H9 (cell line): ENCODE data around the gene BTN3A1. TPM values are rescaled to one million over a fixed set of nuclear protein-coding genes. Genes with fewer than 3 reads are reported as not detected.

ENCODE experiments used
- DNase-seq: peaks from one replicate; pipeline ENCODE4 v3.0.0-alpha.2; 2017
- H2AFZ ChIP-seq: one replicate; pipeline ENCODE4 v1.6.1; 2013; ENCODE audit warnings: mild to moderate bottlenecking, low read length, control low read depth, moderate library complexity
- H2AK5ac ChIP-seq: 2 replicates; pipeline ENCODE4 v1.6.1; 2013; ENCODE audit warnings: low read length, control low read depth, mixed read lengths; ENCODE audit not compliant: insufficient read length
- H2BK120ac ChIP-seq: one replicate; pipeline ENCODE4 v1.6.1; 2013; ENCODE audit warnings: low read depth, mild to moderate bottlenecking, low read length, control low read depth, inconsistent platforms; ENCODE audit not compliant: poor library complexity, severe bottlenecking
- H2BK12ac ChIP-seq: 2 replicates; pipeline ENCODE4 v1.6.1; 2013; ENCODE audit warnings: low read length, control low read depth, mixed read lengths, low read depth; ENCODE audit not compliant: insufficient read length
- H2BK15ac ChIP-seq: 2 replicates; pipeline ENCODE4 v1.6.1; 2013; ENCODE audit warnings: low read depth, low read length, control low read depth
- H2BK20ac ChIP-seq: one replicate; pipeline ENCODE4 v1.6.1; 2013; ENCODE audit warnings: low read depth, mild to moderate bottlenecking, low read length, control low read depth, inconsistent platforms; ENCODE audit not compliant: poor library complexity, severe bottlenecking
- H2BK5ac ChIP-seq: 2 replicates; pipeline ENCODE4 v1.6.1; 2013; ENCODE audit warnings: low read length, control low read depth, mixed read lengths; ENCODE audit not compliant: insufficient read length
- H3K14ac ChIP-seq: 2 replicates; pipeline ENCODE4 v1.6.1; 2013; ENCODE audit warnings: low read length, control low read depth; ENCODE audit not compliant: insufficient read depth
- H3K18ac ChIP-seq: 2 replicates; pipeline ENCODE4 v1.6.1; 2013; ENCODE audit warnings: low read depth, mild to moderate bottlenecking, mixed read lengths, low read length, control low read depth; ENCODE audit not compliant: insufficient read length
- H3K23ac ChIP-seq: 2 replicates; pipeline ENCODE4 v1.6.1; 2013; ENCODE audit warnings: low read length, control low read depth, mixed read lengths, low read depth; ENCODE audit not compliant: insufficient read length
- H3K23me2 ChIP-seq: 2 replicates; pipeline ENCODE4 v1.6.1; 2013; ENCODE audit warnings: low read depth, mild to moderate bottlenecking, mixed read lengths, low read length, control low read depth; ENCODE audit not compliant: insufficient read length, poor library complexity, severe bottlenecking
- H3K27ac ChIP-seq: 2 replicates; pipeline ENCODE4 v1.5.1; 2013; ENCODE audit warnings: low read length, control low read depth, mixed read lengths, low read depth; ENCODE audit not compliant: insufficient read length
- H3K27me3 ChIP-seq: 2 replicates; pipeline ENCODE4 v1.6.1; 2013; ENCODE audit warnings: low read length, control low read depth, inconsistent platforms; ENCODE audit not compliant: insufficient read depth
- H3K4ac ChIP-seq: 2 replicates; pipeline ENCODE4 v1.6.1; 2013; ENCODE audit warnings: low read depth, mild to moderate bottlenecking, control low read depth, inconsistent platforms, low read length, moderate library complexity
- H3K4me1 ChIP-seq: 2 replicates; pipeline ENCODE4 v1.6.1; 2013; ENCODE audit warnings: low read length, control low read depth, inconsistent platforms; ENCODE audit not compliant: insufficient read depth
- H3K4me2 ChIP-seq: 2 replicates; pipeline ENCODE4 v1.6.1; 2013; ENCODE audit warnings: low read length, control low read depth, mixed read lengths; ENCODE audit not compliant: insufficient read length, insufficient read depth
- H3K56ac ChIP-seq: 2 replicates; pipeline ENCODE4 v1.6.1; 2013; ENCODE audit warnings: low read depth, mild to moderate bottlenecking, mixed read lengths, low read length, control low read depth; ENCODE audit not compliant: insufficient read length
- H3K79me1 ChIP-seq: 2 replicates; pipeline ENCODE4 v1.6.1; 2013; ENCODE audit warnings: low read depth, mild to moderate bottlenecking, moderate library complexity, low read length, control low read depth, inconsistent platforms; ENCODE audit not compliant: insufficient read depth, poor library complexity, severe bottlenecking
- H3K79me2 ChIP-seq: 2 replicates; pipeline ENCODE4 v1.6.1; 2013; ENCODE audit warnings: low read length, control low read depth, inconsistent platforms; ENCODE audit not compliant: insufficient read depth
- H3K9ac ChIP-seq: 2 replicates; pipeline ENCODE4 v1.6.1; 2013; ENCODE audit warnings: low read length, control low read depth, mixed read lengths; ENCODE audit not compliant: insufficient read length; ENCODE audit errors: extremely low read depth
- H3K9me3 ChIP-seq: one replicate; pipeline ENCODE4 v1.6.1; 2013; ENCODE audit warnings: low read depth, low read length, inconsistent platforms; ENCODE audit not compliant: control insufficient read depth
- H3T11ph ChIP-seq: one replicate; pipeline ENCODE4 v1.6.1; 2013; ENCODE audit warnings: mild to moderate bottlenecking, low read length, control low read depth, inconsistent platforms
- H4K20me1 ChIP-seq: one replicate; pipeline ENCODE4 v1.6.1; 2013; ENCODE audit not compliant: control insufficient read depth, insufficient read length, insufficient read depth
- H4K5ac ChIP-seq: 2 replicates; pipeline ENCODE4 v1.6.1; 2013; ENCODE audit warnings: low read depth, mild to moderate bottlenecking, mixed read lengths, low read length, control low read depth; ENCODE audit not compliant: insufficient read length
- H4K8ac ChIP-seq: replicated peaks from 2 replicates; pipeline ENCODE4 v1.6.1; 2013; ENCODE audit warnings: low read length, control low read depth, mixed read lengths, low read depth; ENCODE audit not compliant: insufficient read length
- H4K91ac ChIP-seq: 2 replicates; pipeline ENCODE4 v1.6.1; 2013; ENCODE audit warnings: low read depth, mild to moderate bottlenecking, moderate library complexity, mixed read lengths, low read length, control low read depth; ENCODE audit not compliant: insufficient read length
- H3K27ac Mint-ChIP-seq, 3 experiments: 2 replicates in 2 of 3; 3 replicates in 1 of 3; pipeline ENCODE4 v1.8.0; 2020 to 2021; ENCODE audit warnings: mixed read lengths in 3 of 3, mild to moderate bottlenecking in 1 of 3, moderate library complexity in 1 of 3
- H3K27me3 Mint-ChIP-seq: 2 replicates; pipeline ENCODE4 v1.8.0; 2021; ENCODE audit warnings: low read depth, mild to moderate bottlenecking, moderate library complexity, mixed read lengths
- H3K36me3 Mint-ChIP-seq, 3 experiments: 2 replicates in 2 of 3; 3 replicates in 1 of 3; pipeline ENCODE4 v1.8.0; 2020 to 2021; ENCODE audit warnings: low read depth in 3 of 3, mixed read lengths in 3 of 3; ENCODE audit not compliant: insufficient read depth in 1 of 3
- H3K4me1 Mint-ChIP-seq, 2 experiments: 2 replicates each; pipeline ENCODE4 v1.8.0; 2020; ENCODE audit warnings: mixed read lengths in 2 of 2
- H3K4me3 Mint-ChIP-seq, 2 experiments: 2 replicates in 1 of 2; 3 replicates in 1 of 2; pipeline ENCODE4 v1.8.0; 2020 to 2021; ENCODE audit warnings: mild to moderate bottlenecking in 2 of 2, mixed read lengths in 2 of 2, moderate library complexity in 1 of 2
- H3K9me3 Mint-ChIP-seq, 2 experiments: 2 replicates in 1 of 2; 3 replicates in 1 of 2; pipeline ENCODE4 v1.8.0; 2020; ENCODE audit warnings: mild to moderate bottlenecking in 2 of 2, mixed read lengths in 2 of 2, moderate library complexity in 1 of 2
- CTCF ChIP-seq: fragments of 200-600 bp; sonication (generic); conservative IDR thresholded peaks from 3 replicates; pipeline ENCODE4 v1.8.0; 2021; ENCODE audit warnings: antibody characterized with exemption, mild to moderate bottlenecking
- WGBS: extraction: QIAGEN DNeasy Blood & Tissue Kit; methylation state at CpG from one replicate; pipeline ENCODE4 v1.1.7; 2013; ENCODE audit warnings: missing lambda C conversion rate, low lambda C conversion rate, mixed read lengths; ENCODE audit not compliant: insufficient read length; ENCODE audit errors: extremely low coverage; 5-methylcytosine and 5-hydroxymethylcytosine counted together
- total RNA-seq: library from RNA; stranded (reverse); gene quantifications from 2 replicates; pipeline ENCODE4 v1.2.1, GENCODE V29; 2021

Gene BTN3A1
- total RNA-seq, 1 experiment from 2014 or later: 2.5 TPM

- Histone ChIP-seq H3K14ac (no peak overlapping the region), H2BK12ac (no peak overlapping the region), H2BK15ac (0 out of 2 replicates have a peak overlapping the region, but pooled peaks have one; percentile 25), H3K9ac (no peak overlapping the region), H3K18ac (no peak overlapping the region), H3K56ac (no peak overlapping the region), H3K79me2 (no peaks in the 10 kb centered on the region), H2BK20ac (no peak overlapping the region), H3K23me2 (peaks cover 5% of the 10 kb centered on the region), H3K27ac (no peak overlapping the region), H3K9me3 (no peaks in the 10 kb centered on the region), H2AK5ac (no peak overlapping the region), H4K5ac (no peak overlapping the region), H3K27me3 (no peaks in the 10 kb centered on the region), H3T11ph (no peak overlapping the region), H2AFZ (no peak overlapping the region), H2BK120ac (no peak overlapping the region), H4K91ac (no peak overlapping the region), H3K4ac (no peak overlapping the region), H3K79me1 (no peaks in the 10 kb centered on the region), H3K4me1 (no peaks in the 10 kb centered on the region), H4K8ac (no peak overlapping the region), H3K4me2 (no peak overlapping the region), H2BK5ac (no peak overlapping the region), H4K20me1 (no peaks in the 10 kb centered on the region), H3K23ac (no peak overlapping the region)
- no peaks in the 10 kb centered on the region; a peak in 1 of 5 replicates for H3K9me3 Mint-ChIP-seq
- no CpG with 5 or more reads among the region's 6 CpGs for WGBS
- peaks cover 0 to 6% (median 4%) of the 10 kb centered on the region in 3 experiments; a peak in 4 of 7 replicates for H3K36me3 Mint-ChIP-seq
- no peak for TF ChIP-seq CTCF
- peaks cover 1% of the 10 kb centered on the region; the same call in 1 of the 2 replicates for H3K27me3 Mint-ChIP-seq
- DNase-seq: no peak
- H3K4me3 Mint-ChIP-seq: peak overlapping the region in 1 of 2 experiments; percentile 96; a peak in 2 of 5 replicates
- peaks cover 23 to 24% of the 10 kb centered on the region in 2 experiments for H3K4me1 Mint-ChIP-seq
- H3K27ac Mint-ChIP-seq: peak overlapping the region; percentile 61 to 78 (median 72); a peak in 4 of 7 replicates
Observed at GRCh38 chr6:26382121-26382520, 20.0 kb upstream of the BTN3A1 start.
